BLaER1 treated with 17β-estradiol and CSF1 and Interleukin-3, amounts not matched to agents 10 nM and 100 nM (cell line): ENCODE data around the gene DNTT.

Source experiments
- H3K27ac ChIP-seq, 11 experiments: shearing (Covaris generic); formaldehyde crosslinking; 2 replicates each; pipeline ENCODE4 v1.8.1; 2022
- H3K27me3 ChIP-seq, 11 experiments: shearing (Covaris generic); formaldehyde crosslinking; 2 replicates each; pipeline ENCODE4 v1.8.1; 2022
- H3K36me3 ChIP-seq, 11 experiments: shearing (Covaris generic); formaldehyde crosslinking; 2 replicates each; pipeline ENCODE4 v1.8.1; 2022
- H3K4me1 ChIP-seq, 10 experiments: shearing (Covaris generic); formaldehyde crosslinking; 2 replicates each; pipeline ENCODE4 v1.8.1; 2022
- H3K4me2 ChIP-seq, 11 experiments: shearing (Covaris generic); formaldehyde crosslinking; 2 replicates each; pipeline ENCODE4 v1.8.1; 2022
- H3K4me3 ChIP-seq, 10 experiments: shearing (Covaris generic); formaldehyde crosslinking; 2 replicates each; pipeline ENCODE4 v1.8.1; 2022
- H3K9ac ChIP-seq, 11 experiments: shearing (Covaris generic); formaldehyde crosslinking; 2 replicates each; pipeline ENCODE4 v1.8.1; 2022
- H3K9me3 ChIP-seq, 11 experiments: shearing (Covaris generic); formaldehyde crosslinking; replicated peaks in 1 of 11; 2 replicates each; pipeline ENCODE4 v1.8.1; 2022
- H4K20me1 ChIP-seq, 11 experiments: shearing (Covaris generic); formaldehyde crosslinking; 2 replicates each; pipeline ENCODE4 v1.8.1; 2022
- Cebpa-rat ChIP-seq, 11 experiments: shearing (Covaris generic); IDR thresholded peaks; 2 replicates each; pipeline ENCODE4 v1.8.1; 2022

The DNTT gene

DNA sequence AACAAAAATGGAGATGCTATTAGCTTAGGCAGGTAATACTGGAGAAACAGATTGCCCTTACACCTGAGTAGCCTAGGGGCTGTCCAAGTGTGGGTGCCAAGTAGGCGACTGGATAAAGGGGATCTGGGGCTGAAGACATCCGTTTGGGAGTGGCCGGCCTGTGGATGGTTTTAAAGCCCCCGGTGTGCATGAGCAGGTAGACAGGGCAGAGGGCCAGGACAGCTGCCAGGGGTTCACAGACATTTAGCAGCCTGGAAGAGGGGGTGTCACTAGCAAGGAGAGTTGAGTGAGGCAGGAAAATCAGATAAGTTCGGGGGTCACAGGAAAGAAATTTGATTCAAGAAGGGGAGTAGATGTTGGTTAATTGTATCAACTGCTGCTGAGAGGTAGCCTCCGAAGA lies 56.1 kb downstream of the DNTT start:
- H3K36me3 ChIP-seq: peaks cover 0 to 26% (median 8%) of the 10 kb centered on the region in 11 experiments; a peak in 10 of 22 replicates
- no peaks in the 10 kb centered on the region for H3K9me3 ChIP-seq
- peak overlapping the region in 2 of 11 experiments; percentile 1 to 20; a peak in 2 of 22 replicates for H3K4me2 ChIP-seq
- H3K4me1 ChIP-seq: peaks cover 0 to 10% (median 0%) of the 10 kb centered on the region in 10 experiments; a peak in 5 of 20 replicates
- no peaks in the 10 kb centered on the region; a peak in 1 of 22 replicates for H4K20me1 ChIP-seq
- no peak overlapping the region for H3K9ac ChIP-seq
- no peak overlapping the region for H3K27ac ChIP-seq
- no peak overlapping the region for H3K4me3 ChIP-seq
- no peak for TF ChIP-seq Cebpa-rat (IDR thresholded peaks at IDR 0.05)
- H3K27me3 ChIP-seq: no peaks in the 10 kb centered on the region

DNA sequence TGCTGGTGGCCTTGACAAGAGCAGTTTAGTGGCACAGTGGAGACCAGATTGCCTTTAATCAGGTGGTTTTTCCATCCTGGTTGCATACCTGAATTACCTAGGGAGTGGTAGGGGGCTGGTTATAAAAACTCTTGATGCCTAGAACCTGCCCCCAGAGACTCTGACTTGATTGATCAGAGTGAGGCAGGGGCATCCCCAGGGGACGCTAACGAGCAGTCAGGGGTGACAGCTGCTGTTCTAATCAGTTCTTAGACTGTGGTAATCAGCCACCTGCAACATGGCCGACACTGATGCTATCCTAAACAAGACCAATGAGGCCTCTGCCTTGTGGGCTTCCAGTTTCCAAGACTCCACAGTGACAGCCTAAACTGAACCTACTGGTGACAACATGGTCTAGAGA lies 56.5 kb downstream of the DNTT start:
- no peaks in the 10 kb centered on the region for H3K27me3 ChIP-seq
- H3K9ac ChIP-seq: no peak overlapping the region
- peaks cover 0 to 22% (median 6%) of the 10 kb centered on the region in 11 experiments; a peak in 10 of 22 replicates for H3K36me3 ChIP-seq
- no peak for TF ChIP-seq Cebpa-rat (IDR thresholded peaks at IDR 0.05)
- H3K9me3 ChIP-seq: no peaks in the 10 kb centered on the region
- H3K4me2 ChIP-seq: peak overlapping the region in 3 of 11 experiments; percentile 1 to 20 (median 6); a peak in 1 of 22 replicates
- H3K27ac ChIP-seq: no peak overlapping the region
- H3K4me1 ChIP-seq: peaks cover 0 to 10% (median 0%) of the 10 kb centered on the region in 10 experiments; a peak in 5 of 20 replicates
- H4K20me1 ChIP-seq: no peaks in the 10 kb centered on the region; a peak in 1 of 22 replicates
- no peak overlapping the region for H3K4me3 ChIP-seq

- peaks cover 0 to 14% (median 0%) of the 10 kb centered on the region in 11 experiments; a peak in 4 of 22 replicates for H3K36me3 ChIP-seq
- H3K4me2 ChIP-seq: no peak overlapping the region
- no peak overlapping the region for H3K9ac ChIP-seq
- H4K20me1 ChIP-seq: no peaks in the 10 kb centered on the region
- H3K4me1 ChIP-seq: peaks cover 0 to 4% (median 0%) of the 10 kb centered on the region in 10 experiments; a peak in 5 of 20 replicates
- no peak for TF ChIP-seq Cebpa-rat (IDR thresholded peaks at IDR 0.05)
- no peaks in the 10 kb centered on the region for H3K9me3 ChIP-seq
- no peaks in the 10 kb centered on the region for H3K27me3 ChIP-seq
- H3K27ac ChIP-seq: no peak overlapping the region
- H3K4me3 ChIP-seq: no peak overlapping the region
Measured at GRCh38 chr10:96365571-96365970, 61.3 kb downstream of the DNTT start.

- peaks cover 0 to 9% (median 0%) of the 10 kb centered on the region in 11 experiments; a peak in 4 of 22 replicates for H3K36me3 ChIP-seq
- H4K20me1 ChIP-seq: no peaks in the 10 kb centered on the region
- no peak for TF ChIP-seq Cebpa-rat (IDR thresholded peaks at IDR 0.05)
- H3K9ac ChIP-seq: no peak overlapping the region
- H3K27me3 ChIP-seq: no peaks in the 10 kb centered on the region
- H3K27ac ChIP-seq: no peak overlapping the region
- no peaks in the 10 kb centered on the region for H3K9me3 ChIP-seq
- peaks cover 0 to 3% (median under 1%) of the 10 kb centered on the region in 10 experiments; a peak in 5 of 20 replicates for H3K4me1 ChIP-seq
- H3K4me3 ChIP-seq: no peak overlapping the region
- H3K4me2 ChIP-seq: no peak overlapping the region
Measured at GRCh38 chr10:96366508-96366907, 62.3 kb downstream of the DNTT start.

DNA sequence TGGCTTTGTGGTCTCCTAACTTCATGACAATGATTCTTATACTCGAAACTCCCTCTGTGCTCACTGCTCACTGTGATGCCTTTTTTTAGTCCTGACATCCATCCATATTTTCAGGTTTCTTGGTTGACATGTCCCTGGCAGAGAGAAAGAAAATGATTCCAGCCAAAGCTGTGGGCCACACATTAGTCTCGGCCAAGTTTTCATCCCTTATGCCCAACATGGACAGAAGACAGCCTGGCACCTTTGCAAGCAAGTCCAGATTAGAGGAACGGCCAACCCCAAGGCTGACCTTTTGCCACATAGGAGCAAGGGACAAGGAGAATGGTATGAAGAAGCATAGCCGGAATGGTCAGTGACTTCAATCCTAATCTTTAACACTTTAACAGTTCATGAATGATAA lies 63.2 kb downstream of the DNTT start:
- no peak overlapping the region for H3K9ac ChIP-seq
- H3K4me2 ChIP-seq: no peak overlapping the region
- no peaks in the 10 kb centered on the region for H3K9me3 ChIP-seq
- peaks cover 0 to 13% (median 10%) of the 10 kb centered on the region in 10 experiments; a peak in 13 of 20 replicates for H3K4me1 ChIP-seq
- H4K20me1 ChIP-seq: no peaks in the 10 kb centered on the region
- H3K27ac ChIP-seq: no peak overlapping the region
- H3K4me3 ChIP-seq: no peak overlapping the region
- TF ChIP-seq Cebpa-rat (IDR thresholded peaks at IDR 0.05): no peak
- H3K36me3 ChIP-seq: peaks cover 0 to 9% (median 0%) of the 10 kb centered on the region in 11 experiments; a peak in 4 of 22 replicates
- no peaks in the 10 kb centered on the region for H3K27me3 ChIP-seq

GRCh38 chr10:96368971-96369370 lies 64.7 kb downstream of the DNTT start:
- Histone ChIP-seq H3K27ac (no peak overlapping the region), H3K9me3 (no peaks in the 10 kb centered on the region)

DNA sequence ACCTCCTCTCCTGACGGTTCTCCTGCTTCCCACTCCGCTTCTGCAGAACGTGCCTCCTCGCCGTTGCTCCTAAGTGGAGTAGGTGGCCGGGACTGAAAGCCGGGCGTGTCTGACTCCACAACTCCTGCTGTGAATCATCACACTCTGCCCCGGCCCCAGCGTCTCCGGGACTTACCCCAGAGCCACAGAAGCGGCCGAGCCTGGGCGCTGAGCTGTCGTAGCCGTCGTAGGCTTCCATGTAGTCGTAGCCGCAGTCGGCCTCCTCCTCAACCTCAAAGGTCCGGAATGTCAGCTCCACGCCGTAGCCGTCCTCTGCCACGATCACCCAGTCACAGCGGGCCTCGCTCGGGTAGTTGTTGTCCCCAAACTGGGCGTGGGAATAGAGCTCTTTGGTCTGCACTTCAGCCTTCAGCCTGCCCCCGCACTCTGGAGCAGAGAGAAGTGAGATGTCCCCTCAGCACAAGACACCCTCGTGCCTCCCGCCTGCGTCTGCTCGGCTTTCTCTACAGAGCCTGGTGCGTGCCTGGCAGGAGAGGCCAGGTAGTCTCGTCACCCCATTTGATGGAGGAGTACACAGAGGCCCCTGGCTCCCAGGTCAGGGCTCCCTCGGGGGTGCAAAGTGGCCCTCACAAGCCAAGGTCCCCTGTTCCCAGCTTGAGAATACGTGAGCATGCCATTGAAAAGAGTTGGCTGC lies 65.8 kb downstream of the DNTT start:
- Histone ChIP-seq H3K27ac (no peak overlapping the region), H3K9ac (no peak overlapping the region), H3K4me2 (no peak overlapping the region), H3K4me3 (no peak overlapping the region), H3K9me3 (no peaks in the 10 kb centered on the region), H3K4me1 (peaks cover 0 to 26% (median 17%) of the 10 kb centered on the region in 10 experiments; a peak in 15 of 20 replicates), H3K36me3 (peaks cover 0 to 9% (median 0%) of the 10 kb centered on the region in 11 experiments; a peak in 4 of 22 replicates), H4K20me1 (no peaks in the 10 kb centered on the region; a peak in 1 of 22 replicates), H3K27me3 (no peaks in the 10 kb centered on the region; a peak in 1 of 22 replicates)
- no peak for TF ChIP-seq Cebpa-rat (IDR thresholded peaks at IDR 0.05)

More at GRCh38 chr10:96368971-96369370, 64.7 kb downstream of the DNTT start:
- Histone ChIP-seq H3K4me1 (peaks cover 0 to 16% (median 10%) of the 10 kb centered on the region in 10 experiments; a peak in 13 of 20 replicates), H3K4me3 (no peak overlapping the region), H3K36me3 (peaks cover 0 to 9% (median 0%) of the 10 kb centered on the region in 11 experiments; a peak in 4 of 22 replicates), H3K4me2 (no peak overlapping the region), H3K9ac (no peak overlapping the region), H4K20me1 (no peaks in the 10 kb centered on the region; a peak in 1 of 22 replicates), H3K27me3 (no peaks in the 10 kb centered on the region)
- no peak for TF ChIP-seq Cebpa-rat (IDR thresholded peaks at IDR 0.05)

- H3K27ac ChIP-seq: no peak overlapping the region
- no peak overlapping the region for H3K4me2 ChIP-seq
- no peaks in the 10 kb centered on the region for H3K9me3 ChIP-seq
- H3K36me3 ChIP-seq: peaks cover 0 to 9% (median 0%) of the 10 kb centered on the region in 11 experiments; a peak in 4 of 22 replicates
- no peaks in the 10 kb centered on the region; a peak in 1 of 22 replicates for H4K20me1 ChIP-seq
- H3K27me3 ChIP-seq: no peaks in the 10 kb centered on the region; a peak in 1 of 22 replicates
- TF ChIP-seq Cebpa-rat (IDR thresholded peaks at IDR 0.05): no peak
- H3K4me3 ChIP-seq: no peak overlapping the region
- H3K9ac ChIP-seq: no peak overlapping the region
- peaks cover 0 to 31% (median 22%) of the 10 kb centered on the region in 10 experiments; a peak in 16 of 20 replicates for H3K4me1 ChIP-seq
Measured at GRCh38 chr10:96370584-96371157, 66.4 kb downstream of the DNTT start.

DNA sequence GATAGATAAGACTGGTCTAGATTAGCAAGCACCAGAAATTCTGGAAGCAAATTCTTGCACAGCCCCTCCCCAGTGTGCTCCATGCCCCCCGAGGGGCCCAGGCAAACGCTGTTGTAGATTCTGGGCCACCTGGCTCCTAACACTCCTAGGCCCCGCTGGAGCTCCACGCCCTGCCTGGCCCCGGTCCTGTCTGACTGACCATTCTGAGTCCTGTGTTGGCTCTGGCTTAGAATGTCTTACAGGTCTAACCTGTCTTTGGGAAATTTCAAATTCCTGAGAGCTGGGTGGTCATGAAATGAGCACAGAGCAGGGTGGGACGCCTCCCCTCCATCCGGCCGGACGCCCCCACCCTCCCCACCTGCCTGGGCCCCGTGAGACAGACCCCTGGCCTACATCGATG lies 67.1 kb downstream of the DNTT start:
- peaks cover 0 to 38% (median 26%) of the 10 kb centered on the region in 10 experiments; a peak in 16 of 20 replicates for H3K4me1 ChIP-seq
- H3K9me3 ChIP-seq: no peaks in the 10 kb centered on the region
- no peak overlapping the region for H3K4me3 ChIP-seq
- H3K27ac ChIP-seq: no peak overlapping the region
- no peak for TF ChIP-seq Cebpa-rat (IDR thresholded peaks at IDR 0.05)
- H3K9ac ChIP-seq: no peak overlapping the region
- H3K36me3 ChIP-seq: peaks cover 0 to 9% (median 0%) of the 10 kb centered on the region in 11 experiments; a peak in 4 of 22 replicates
- no peaks in the 10 kb centered on the region; a peak in 1 of 22 replicates for H3K27me3 ChIP-seq
- H3K4me2 ChIP-seq: peak overlapping the region in 2 of 11 experiments; percentile 35 to 55; a peak in 4 of 22 replicates
- no peaks in the 10 kb centered on the region; a peak in 1 of 22 replicates for H4K20me1 ChIP-seq
